Measurements from ENCODE around the gene SH3GL2.

DNA sequence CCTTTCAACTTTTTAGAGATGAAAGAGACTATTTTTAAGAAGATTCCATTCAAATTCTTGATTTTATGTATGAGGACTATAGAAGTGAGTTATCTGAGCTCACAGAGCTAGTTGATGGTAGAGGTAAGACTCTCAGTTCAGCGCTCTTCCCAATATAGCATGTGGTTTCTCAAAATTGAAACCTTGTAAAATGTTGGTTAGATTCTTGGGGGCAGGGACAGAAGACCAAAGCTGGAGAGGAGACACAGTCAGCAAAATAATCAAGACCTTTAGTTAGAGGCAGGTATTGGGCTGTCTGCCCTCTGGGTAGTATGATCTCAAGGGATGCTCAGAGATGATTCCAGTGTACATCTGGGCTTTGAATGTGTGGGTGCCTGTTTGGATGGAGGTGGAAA, 246.4 kb downstream of the SH3GL2 start:
- TF ChIP-seq POLR2A (IDR thresholded peaks at IDR 0.05; ENCODE audit: low read length) (no peak), GATA1 (IDR thresholded peaks at IDR 0.05; ENCODE audit: low read depth, low read length) (no peak)

Data from erythroblast (primary cell).